Adipocyte (in vitro differentiated cells): Measurements from ENCODE around the gene NCR2.

Experiments used
- DNase-seq: peaks from one replicate; pipeline ENCODE4 v3.0.0-alpha.2; 2015; ENCODE audit warnings: low read depth
- H3K27me3 ChIP-seq: replicated peaks from 2 replicates; pipeline ENCODE4 v1.7.0; 2013; ENCODE audit warnings: mild to moderate bottlenecking, low read length, moderate library complexity; ENCODE audit not compliant: control insufficient read depth, insufficient read depth
- H3K36me3 ChIP-seq: 2 replicates; pipeline ENCODE4 v1.7.0; 2013; ENCODE audit warnings: low read length, mild to moderate bottlenecking, moderate library complexity; ENCODE audit not compliant: control insufficient read depth, insufficient read depth, severe bottlenecking
- H3K4me1 ChIP-seq: 2 replicates; pipeline ENCODE4 v1.7.0; 2013; ENCODE audit warnings: mild to moderate bottlenecking, low read length, moderate library complexity; ENCODE audit not compliant: control insufficient read depth, insufficient read depth
- H3K4me3 ChIP-seq: 2 replicates; pipeline ENCODE4 v1.7.0; 2013; ENCODE audit warnings: mild to moderate bottlenecking, low read length, moderate library complexity
- H3K9ac ChIP-seq: 2 replicates; pipeline ENCODE4 v1.7.0; 2013; ENCODE audit warnings: mild to moderate bottlenecking, low read length, moderate library complexity
- H3K9me3 ChIP-seq: 2 replicates; pipeline ENCODE4 v1.7.0; 2013; ENCODE audit warnings: mild to moderate bottlenecking, low read length, moderate library complexity; ENCODE audit not compliant: control insufficient read depth

Gene NCR2

GRCh38 chr6:41366150-41366549, 30.7 kb downstream of the NCR2 start:
- no peaks in the 10 kb centered on the region for H3K36me3 ChIP-seq
- peaks cover 19% of the 10 kb centered on the region for H3K9me3 ChIP-seq
- no peak for DNase-seq
- no peak overlapping the region for H3K4me3 ChIP-seq
- H3K27me3 ChIP-seq, result peaks cover 50% of the 10 kb centered on the region
- H3K4me1 ChIP-seq, result no peaks in the 10 kb centered on the region
- H3K9ac ChIP-seq, result no peak overlapping the region

- Histone ChIP-seq H3K9me3 (peaks cover 10% of the 10 kb centered on the region), H3K4me1 (peaks cover 7% of the 10 kb centered on the region), H3K4me3 (no peak overlapping the region), H3K27me3 (peaks cover 58% of the 10 kb centered on the region), H3K36me3 (no peaks in the 10 kb centered on the region), H3K9ac (no peak overlapping the region)
- no peak for DNase-seq
Observed at GRCh38 chr6:41367061-41367460, 31.7 kb downstream of the NCR2 start.

- Histone ChIP-seq H3K4me1 (peaks cover 13% of the 10 kb centered on the region), H3K9ac (no peak overlapping the region), H3K27me3 (peaks cover 65% of the 10 kb centered on the region), H3K9me3 (peaks cover 5% of the 10 kb centered on the region), H3K4me3 (no peak overlapping the region), H3K36me3 (no peaks in the 10 kb centered on the region)
- DNase-seq, result peak; percentile 71
Observed at GRCh38 chr6:41367700-41368099, 32.3 kb downstream of the NCR2 start.

- H3K36me3 ChIP-seq, result no peaks in the 10 kb centered on the region
- peaks cover 13% of the 10 kb centered on the region for H3K4me1 ChIP-seq
- H3K4me3 ChIP-seq, result no peak overlapping the region
- DNase-seq, result no peak
- H3K27me3 ChIP-seq, result peaks cover 73% of the 10 kb centered on the region
- H3K9me3 ChIP-seq, result no peaks in the 10 kb centered on the region
- H3K9ac ChIP-seq, result no peak overlapping the region
Observed at GRCh38 chr6:41370488-41371111, 35.2 kb downstream of the NCR2 start.

DNA sequence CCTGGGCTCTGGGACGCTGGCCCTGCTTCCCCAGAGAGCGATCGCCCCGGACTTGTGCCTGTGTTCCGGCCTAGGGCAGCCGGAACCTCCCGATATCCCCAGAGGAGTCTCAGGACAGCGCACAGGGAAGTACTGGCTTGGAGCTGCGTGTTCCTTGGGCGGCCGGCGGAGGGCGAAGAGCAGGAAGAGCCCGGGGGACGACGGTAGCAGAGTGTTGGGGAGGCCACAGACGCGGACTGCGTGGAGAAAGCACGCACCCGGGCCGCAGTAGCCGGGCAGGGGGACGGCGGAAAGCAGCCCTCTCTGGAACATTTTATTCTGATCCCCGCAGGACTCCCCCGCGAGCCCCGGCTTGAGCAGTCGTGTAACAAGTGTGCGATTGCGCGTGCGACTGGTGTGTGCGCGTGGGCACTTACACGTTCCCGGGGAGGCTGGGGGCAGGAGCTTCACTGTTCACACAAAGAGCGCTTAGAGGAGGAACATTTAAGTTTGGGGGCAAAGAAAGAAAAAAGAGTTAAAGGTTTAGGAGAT, 36.1 kb downstream of the NCR2 start:
- H3K4me3 ChIP-seq, result peak overlapping the region; percentile 35
- H3K27me3 ChIP-seq, result peaks cover 74% of the 10 kb centered on the region
- peak; percentile 65 for DNase-seq
- H3K9ac ChIP-seq, result no peak overlapping the region
- no peaks in the 10 kb centered on the region for H3K36me3 ChIP-seq
- H3K9me3 ChIP-seq, result no peaks in the 10 kb centered on the region
- H3K4me1 ChIP-seq, result peaks cover 13% of the 10 kb centered on the region

DNA sequence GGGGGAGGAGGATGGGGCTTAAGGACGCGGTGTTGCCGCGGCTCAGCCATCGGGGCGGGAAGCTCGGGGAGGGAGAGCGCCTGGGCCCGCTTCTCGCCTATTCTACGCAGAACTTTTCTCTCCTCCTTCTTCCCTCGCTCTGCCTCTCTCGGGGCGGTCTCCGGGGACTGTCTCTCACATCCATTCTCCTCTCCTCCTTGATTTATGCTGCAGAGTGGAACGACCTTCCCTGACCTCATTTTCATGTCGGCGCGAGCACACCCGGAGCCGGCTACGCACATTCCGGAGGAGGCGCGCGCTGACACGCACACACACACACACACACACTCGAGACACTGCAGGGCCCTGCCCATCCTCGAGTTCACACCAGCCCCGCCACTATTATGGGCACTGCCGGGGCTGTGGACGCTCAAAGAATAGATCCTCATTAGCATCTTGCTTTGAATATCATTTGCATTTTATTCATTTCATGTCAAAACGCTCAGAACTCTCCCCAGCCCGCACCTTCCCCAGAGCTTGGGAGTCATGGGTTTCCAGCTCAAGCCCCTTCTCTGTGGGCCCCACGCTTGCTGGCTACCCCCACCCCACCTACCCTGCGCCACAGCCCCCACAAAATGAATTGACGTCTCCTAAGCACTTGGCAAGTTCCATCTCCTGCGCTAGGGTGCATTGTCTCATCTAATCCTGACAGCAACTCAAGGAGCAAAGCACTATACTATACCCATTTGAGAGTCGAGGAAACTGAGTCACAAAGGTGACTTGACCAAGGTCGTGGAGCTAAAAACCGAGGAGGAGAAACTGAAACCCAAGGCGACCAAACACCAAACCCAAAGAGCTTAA, 36.8 kb downstream of the NCR2 start:
- no peaks in the 10 kb centered on the region for H3K36me3 ChIP-seq
- H3K9me3 ChIP-seq, result no peaks in the 10 kb centered on the region
- H3K4me1 ChIP-seq, result peaks cover 13% of the 10 kb centered on the region
- H3K9ac ChIP-seq, result no peak overlapping the region
- H3K4me3 ChIP-seq, result peak overlapping the region; percentile 35
- peak; percentile 33 for DNase-seq
- peaks cover 81% of the 10 kb centered on the region for H3K27me3 ChIP-seq

GRCh38 chr6:41372832-41373626, 37.6 kb downstream of the NCR2 start:
- Histone ChIP-seq H3K36me3 (no peaks in the 10 kb centered on the region), H3K4me1 (peaks cover 13% of the 10 kb centered on the region), H3K9me3 (no peaks in the 10 kb centered on the region), H3K9ac (no peak overlapping the region), H3K27me3 (peaks cover 86% of the 10 kb centered on the region), H3K4me3 (no peak overlapping the region)
- no peak for DNase-seq

DNA sequence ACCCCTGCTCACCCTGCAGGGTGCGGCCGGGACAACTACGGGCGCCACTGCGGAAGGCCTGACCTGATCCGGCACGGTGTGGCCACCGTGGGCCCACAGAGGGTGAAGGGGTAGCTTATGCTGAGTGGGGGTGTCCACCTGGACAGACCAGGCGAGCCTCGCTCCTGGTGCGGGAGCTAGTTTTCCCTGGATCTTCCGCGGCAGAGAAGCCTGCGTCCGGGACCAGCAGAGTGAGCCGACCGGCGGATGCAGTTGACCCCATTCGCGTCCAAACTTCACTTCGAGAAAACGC, 38.2 kb downstream of the NCR2 start:
- Histone ChIP-seq H3K27me3 (peaks cover 86% of the 10 kb centered on the region), H3K4me3 (no peak overlapping the region), H3K9me3 (peaks cover 2% of the 10 kb centered on the region), H3K4me1 (peaks cover 13% of the 10 kb centered on the region), H3K36me3 (no peaks in the 10 kb centered on the region), H3K9ac (no peak overlapping the region)
- DNase-seq, result no peak

DNA sequence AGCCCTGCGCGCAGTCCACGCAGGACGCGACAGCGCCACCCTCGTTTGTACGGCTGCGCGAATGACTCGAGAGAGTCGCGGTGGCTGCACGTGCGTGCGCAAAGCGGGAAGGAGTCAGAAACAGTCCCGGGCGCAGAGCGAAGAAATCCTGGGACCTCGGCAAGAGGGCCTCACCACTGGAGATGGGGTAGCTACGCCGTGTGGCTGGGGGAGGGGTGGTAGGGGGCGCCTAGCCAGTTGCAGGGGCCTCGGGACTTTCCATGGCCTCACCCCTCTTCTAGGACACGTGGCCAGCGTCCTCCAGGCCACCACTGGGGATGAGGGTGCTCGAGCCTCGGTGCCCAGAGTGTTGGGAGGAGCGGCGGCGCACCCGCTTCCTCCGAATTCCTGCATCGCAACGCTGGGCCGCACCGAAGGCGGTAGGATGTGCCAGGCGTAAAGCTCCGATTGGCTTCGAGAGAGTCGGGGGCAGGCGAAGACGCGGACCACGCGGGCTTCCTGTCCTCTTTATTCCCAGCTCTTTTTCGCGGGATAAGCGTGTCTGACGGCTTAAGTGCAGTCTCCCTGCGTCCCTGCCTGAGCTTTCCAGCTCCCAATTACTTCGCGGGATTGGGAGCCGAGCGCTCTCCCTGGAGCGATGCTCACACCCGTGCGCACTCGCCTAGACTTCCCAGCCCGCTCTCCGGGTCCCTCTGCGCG, 38.7 kb downstream of the NCR2 start:
- Histone ChIP-seq H3K4me1 (peaks cover 13% of the 10 kb centered on the region), H3K4me3 (no peak overlapping the region), H3K9ac (no peak overlapping the region), H3K36me3 (no peaks in the 10 kb centered on the region), H3K9me3 (peaks cover 7% of the 10 kb centered on the region), H3K27me3 (peaks cover 89% of the 10 kb centered on the region)
- DNase-seq, result no peak

DNA sequence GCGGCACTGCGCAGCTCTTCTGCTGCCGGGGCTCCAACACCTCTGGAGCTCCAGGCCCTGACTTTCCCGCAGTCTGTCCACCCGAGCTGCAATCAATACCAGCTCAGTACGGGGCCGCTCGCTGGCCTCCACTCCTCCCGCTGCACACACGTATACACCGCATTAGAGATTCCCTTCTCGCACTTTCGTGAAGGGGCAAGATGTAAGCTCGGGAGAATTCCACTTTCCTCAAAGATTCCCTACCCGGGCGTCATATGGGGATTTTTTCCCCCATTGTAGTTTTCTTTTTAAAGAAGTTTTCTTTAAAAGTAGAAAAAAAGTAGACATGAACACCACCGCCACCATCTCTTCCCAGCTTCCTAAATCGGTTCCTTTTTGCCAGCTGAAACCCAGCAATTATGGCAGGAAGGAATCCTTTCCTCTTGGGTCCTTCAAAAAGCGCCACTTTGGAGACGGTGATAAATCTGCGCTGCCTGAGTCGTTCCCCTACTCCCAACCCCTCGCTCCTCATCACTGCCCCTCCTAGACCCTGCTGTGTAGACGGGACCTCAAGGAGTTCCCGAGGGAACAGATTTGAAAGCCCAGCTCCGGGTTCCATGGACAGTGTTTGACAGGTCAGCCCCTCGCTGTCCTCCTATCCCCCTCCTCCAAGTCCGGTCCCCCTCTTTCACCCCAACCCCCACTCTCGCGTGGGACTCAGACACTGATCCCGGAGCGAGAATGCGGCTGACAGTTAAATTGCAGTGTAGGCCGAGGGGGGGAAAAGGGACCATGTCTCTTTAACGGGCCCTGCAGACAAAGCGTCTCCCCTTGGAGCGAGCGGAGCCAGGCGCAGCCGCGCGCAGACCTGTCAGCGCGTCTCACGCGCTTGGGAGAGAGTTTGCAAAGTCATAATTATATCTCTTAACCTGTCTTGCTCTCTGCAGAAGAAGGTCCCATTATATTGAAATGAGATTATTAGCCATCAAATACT, 39.5 kb downstream of the NCR2 start:
- Histone ChIP-seq H3K9me3 (peaks cover 7% of the 10 kb centered on the region), H3K27me3 (peaks cover 92% of the 10 kb centered on the region), H3K4me1 (peaks cover 13% of the 10 kb centered on the region), H3K4me3 (no peak overlapping the region), H3K9ac (no peak overlapping the region), H3K36me3 (no peaks in the 10 kb centered on the region)
- DNase-seq, result no peak
